Kidney epithelial cell (primary cell): ENCODE results near the gene AFF3. TPM values are rescaled to one million over a fixed set of nuclear protein-coding genes. Genes with fewer than 3 reads are reported as not detected.

ENCODE experiments used
- DNase-seq: peaks from one replicate; pipeline ENCODE4 v3.0.0-alpha.2; 2010; ENCODE audit warnings: low read depth
- H3K27me3 ChIP-seq: 2 replicates; pipeline ENCODE4 v1.6.0; 2011; ENCODE audit warnings: low read length; ENCODE audit not compliant: control insufficient read depth, insufficient read depth
- H3K36me3 ChIP-seq: 2 replicates; pipeline ENCODE4 v1.5.1; 2011; ENCODE audit warnings: low read length; ENCODE audit not compliant: control insufficient read depth, insufficient read depth
- H3K4me3 ChIP-seq: 2 replicates; pipeline ENCODE4 v1.5.1; 2011; ENCODE audit warnings: low read depth, mild to moderate bottlenecking, control low read depth, low read length
- CTCF ChIP-seq: IDR thresholded peaks from 2 replicates; pipeline ENCODE4 v1.5.1; 2011; ENCODE audit warnings: mild to moderate bottlenecking, moderate library complexity, low read length, control low read depth, inconsistent platforms; ENCODE audit not compliant: insufficient read depth, poor library complexity, severe bottlenecking
- total RNA-seq: library from RNA; depleted of rRNA; stranded (reverse); fragments of >200 nt; gene quantifications from 2 replicates; pipeline ENCODE4 v1.2.3, GENCODE V29; 2015

AFF3 gene
- total RNA-seq, 1 donor from 2014 or later, result 13.9 TPM

- Histone ChIP-seq H3K27me3 (no peaks in the 10 kb centered on the region), H3K36me3 (no peaks in the 10 kb centered on the region), H3K4me3 (no peak overlapping the region)
- TF ChIP-seq CTCF, result no peak
- no peak for DNase-seq
These were observed 278.5 kb downstream of the AFF3 start for GRCh38 chr2:99863903-99864270.

GRCh38 chr2:99863236-99863902 is 279.0 kb downstream of the AFF3 start:
- TF ChIP-seq CTCF, result no peak
- Histone ChIP-seq H3K27me3 (no peaks in the 10 kb centered on the region), H3K36me3 (no peaks in the 10 kb centered on the region), H3K4me3 (no peak overlapping the region)
- DNase-seq, result no peak

GRCh38 chr2:99862566-99862965 is 279.8 kb downstream of the AFF3 start:
- Histone ChIP-seq H3K36me3 (no peaks in the 10 kb centered on the region), H3K4me3 (no peak overlapping the region), H3K27me3 (no peaks in the 10 kb centered on the region)
- no peak for DNase-seq
- no peak for TF ChIP-seq CTCF

- no peak overlapping the region for H3K4me3 ChIP-seq
- no peaks in the 10 kb centered on the region for H3K27me3 ChIP-seq
- TF ChIP-seq CTCF, result no peak
- no peak for DNase-seq
- H3K36me3 ChIP-seq, result no peaks in the 10 kb centered on the region
These were observed 281.0 kb downstream of the AFF3 start for GRCh38 chr2:99861376-99861760.

GRCh38 chr2:99860720-99861375 is 281.5 kb downstream of the AFF3 start:
- no peak overlapping the region for H3K4me3 ChIP-seq
- no peaks in the 10 kb centered on the region for H3K27me3 ChIP-seq
- DNase-seq, result no peak
- H3K36me3 ChIP-seq, result no peaks in the 10 kb centered on the region
- no peak for TF ChIP-seq CTCF

GRCh38 chr2:99858951-99859596 is 283.3 kb downstream of the AFF3 start:
- no peak for TF ChIP-seq CTCF
- no peak overlapping the region for H3K4me3 ChIP-seq
- DNase-seq, result no peak
- no peaks in the 10 kb centered on the region for H3K36me3 ChIP-seq
- no peaks in the 10 kb centered on the region for H3K27me3 ChIP-seq
